Astrocyte (in vitro differentiated cells and primary cell): Measurements from ENCODE around the gene TULP4. TPM values are rescaled to one million over a fixed set of nuclear protein-coding genes. Genes with fewer than 3 reads are reported as not detected.

ENCODE experiments used
- DNase-seq: peaks from one replicate; pipeline ENCODE4 v3.0.0-alpha.2; 2010; ENCODE audit warnings: low read depth
- FAIRE-seq: peaks from 2 replicates; lab custom pipeline; 2011; peaks lifted over from hg19 to GRCh38; lab: Jason Lieb, UNC
- H2AFZ ChIP-seq: 2 replicates; pipeline ENCODE4 v1.6.0; 2012; ENCODE audit warnings: low read depth, low read length, inconsistent platforms
- H3K27ac ChIP-seq: 2 replicates; pipeline ENCODE4 v1.5.1; 2011; ENCODE audit warnings: low read depth, low read length, inconsistent platforms
- H3K27me3 ChIP-seq: 2 replicates; pipeline ENCODE4 v1.6.0; 2011; ENCODE audit warnings: low read length, inconsistent platforms; ENCODE audit not compliant: insufficient read depth
- H3K36me3 ChIP-seq: 2 replicates; pipeline ENCODE4 v1.5.1; 2011; ENCODE audit warnings: low read length, inconsistent platforms; ENCODE audit not compliant: insufficient read depth
- H3K4me1 ChIP-seq: 2 replicates; pipeline ENCODE4 v1.5.1; 2011; ENCODE audit warnings: low read length, inconsistent platforms; ENCODE audit not compliant: insufficient read depth
- H3K4me2 ChIP-seq: 2 replicates; pipeline ENCODE4 v1.6.0; 2012; ENCODE audit warnings: low read length, inconsistent platforms
- H3K4me3 ChIP-seq: 2 replicates; pipeline ENCODE4 v1.5.1; 2011; ENCODE audit warnings: low read depth, mild to moderate bottlenecking, low read length, inconsistent platforms; ENCODE audit not compliant: insufficient read depth
- H3K79me2 ChIP-seq: 2 replicates; pipeline ENCODE4 v1.6.0; 2012; ENCODE audit warnings: mild to moderate bottlenecking, low read length, inconsistent platforms; ENCODE audit not compliant: insufficient read depth
- H3K9ac ChIP-seq: 2 replicates; pipeline ENCODE4 v1.6.0; 2012; ENCODE audit warnings: mild to moderate bottlenecking, low read length, inconsistent platforms
- H3K9me3 ChIP-seq: 2 replicates; pipeline ENCODE4 v1.5.1; 2012; ENCODE audit warnings: low read depth, mild to moderate bottlenecking, low read length, inconsistent platforms; ENCODE audit not compliant: insufficient read depth
- H4K20me1 ChIP-seq: 2 replicates; pipeline ENCODE4 v1.6.0; 2012; ENCODE audit warnings: low read length, inconsistent platforms; ENCODE audit not compliant: insufficient read depth
- H3K27ac Mint-ChIP-seq: one replicate; pipeline ENCODE4 v1.8.0; 2021; ENCODE audit warnings: mild to moderate bottlenecking, mixed read lengths; ENCODE audit not compliant: unreplicated experiment
- H3K27me3 Mint-ChIP-seq: one replicate; pipeline ENCODE4 v1.8.0; 2021; ENCODE audit warnings: low read depth, mixed read lengths; ENCODE audit not compliant: unreplicated experiment
- H3K36me3 Mint-ChIP-seq: one replicate; pipeline ENCODE4 v1.8.0; 2021; ENCODE audit warnings: low read depth, mixed read lengths; ENCODE audit not compliant: unreplicated experiment
- H3K4me1 Mint-ChIP-seq: one replicate; pipeline ENCODE4 v1.8.0; 2021; ENCODE audit warnings: low read depth, mixed read lengths; ENCODE audit not compliant: unreplicated experiment
- H3K4me3 Mint-ChIP-seq: one replicate; pipeline ENCODE4 v1.8.0; 2021; ENCODE audit warnings: mild to moderate bottlenecking, moderate library complexity, mixed read lengths; ENCODE audit not compliant: unreplicated experiment
- H3K9me3 Mint-ChIP-seq: one replicate; pipeline ENCODE4 v1.8.0; 2021; ENCODE audit warnings: mild to moderate bottlenecking, mixed read lengths; ENCODE audit not compliant: unreplicated experiment
- CTCF ChIP-seq: IDR thresholded peaks from 2 replicates; pipeline ENCODE4 v1.5.1; 2011; ENCODE audit warnings: low read depth, mild to moderate bottlenecking, inconsistent platforms, low read length, moderate library complexity; ENCODE audit not compliant: insufficient read depth
- EZH2 ChIP-seq: IDR thresholded peaks from 2 replicates; pipeline ENCODE4 v1.6.1; 2012; ENCODE audit warnings: mild to moderate bottlenecking, low read length, inconsistent platforms; ENCODE audit not compliant: insufficient read depth
- total RNA-seq: library from RNA; stranded (reverse); gene quantifications from 2 replicates; pipeline ENCODE4 v1.2.1, GENCODE V29; 2021

TULP4 gene
- total RNA-seq, 1 donor from 2014 or later: 91.2 TPM

- H3K27ac Mint-ChIP-seq: no peak overlapping the region
- peaks cover 29% of the 10 kb centered on the region for H3K36me3 Mint-ChIP-seq
- DNase-seq (no peak), FAIRE-seq (no peak)
- Histone ChIP-seq H2AFZ (no peak overlapping the region), H3K79me2 (no peaks in the 10 kb centered on the region), H3K27ac (no peak overlapping the region), H4K20me1 (no peaks in the 10 kb centered on the region), H3K4me3 (no peak overlapping the region), H3K4me1 (no peaks in the 10 kb centered on the region), H3K9me3 (no peaks in the 10 kb centered on the region), H3K4me2 (no peak overlapping the region), H3K36me3 (peaks cover 3% of the 10 kb centered on the region), H3K9ac (no peak overlapping the region), H3K27me3 (no peaks in the 10 kb centered on the region)
- no peaks in the 10 kb centered on the region for H3K4me1 Mint-ChIP-seq
- H3K9me3 Mint-ChIP-seq: peaks cover under 1% of the 10 kb centered on the region
- TF ChIP-seq CTCF (no peak), EZH2 (no peak)
- H3K4me3 Mint-ChIP-seq: no peak overlapping the region
- no peaks in the 10 kb centered on the region for H3K27me3 Mint-ChIP-seq
Measured at GRCh38 chr6:158431036-158431435, 118.8 kb downstream of the TULP4 start.

GRCh38 chr6:158431560-158431959 is 119.3 kb downstream of the TULP4 start:
- Histone ChIP-seq H4K20me1 (no peaks in the 10 kb centered on the region), H3K4me1 (no peaks in the 10 kb centered on the region), H3K36me3 (peaks cover 3% of the 10 kb centered on the region), H2AFZ (no peak overlapping the region), H3K27me3 (no peaks in the 10 kb centered on the region), H3K4me3 (no peak overlapping the region), H3K27ac (no peak overlapping the region), H3K4me2 (no peak overlapping the region), H3K9ac (no peak overlapping the region), H3K9me3 (no peaks in the 10 kb centered on the region), H3K79me2 (no peaks in the 10 kb centered on the region)
- no peak overlapping the region for H3K27ac Mint-ChIP-seq
- FAIRE-seq (no peak), DNase-seq (no peak)
- H3K4me1 Mint-ChIP-seq: no peaks in the 10 kb centered on the region
- TF ChIP-seq CTCF: no peak
- no peak for TF ChIP-seq EZH2
- H3K36me3 Mint-ChIP-seq: peaks cover 29% of the 10 kb centered on the region
- H3K27me3 Mint-ChIP-seq: no peaks in the 10 kb centered on the region
- no peaks in the 10 kb centered on the region for H3K9me3 Mint-ChIP-seq
- no peak overlapping the region for H3K4me3 Mint-ChIP-seq

- peaks cover 2% of the 10 kb centered on the region for H3K4me1 Mint-ChIP-seq
- peaks cover 27% of the 10 kb centered on the region for H3K36me3 Mint-ChIP-seq
- H3K79me2 ChIP-seq: no peaks in the 10 kb centered on the region
- no peaks in the 10 kb centered on the region for H3K9me3 ChIP-seq
- DNase-seq: no peak
- no peak overlapping the region for H3K4me3 ChIP-seq
- no peak overlapping the region for H3K4me3 Mint-ChIP-seq
- H3K27ac Mint-ChIP-seq: no peak overlapping the region
- H3K27me3 Mint-ChIP-seq: no peaks in the 10 kb centered on the region
- no peaks in the 10 kb centered on the region for H3K9me3 Mint-ChIP-seq
- no peak overlapping the region for H3K27ac ChIP-seq
- no peaks in the 10 kb centered on the region for H4K20me1 ChIP-seq
- no peak overlapping the region for H2AFZ ChIP-seq
- H3K27me3 ChIP-seq: no peaks in the 10 kb centered on the region
- FAIRE-seq: no peak
- H3K9ac ChIP-seq: no peak overlapping the region
- no peak for TF ChIP-seq EZH2
- TF ChIP-seq CTCF: no peak
- H3K4me2 ChIP-seq: no peak overlapping the region
- H3K36me3 ChIP-seq: no peaks in the 10 kb centered on the region
- H3K4me1 ChIP-seq: no peaks in the 10 kb centered on the region
Measured at GRCh38 chr6:158437571-158437970, 125.3 kb downstream of the TULP4 start.
